GM10266 (cell line): ENCODE data around the gene HOTAIR.

ENCODE experiments used
- DNase-seq: peaks from one replicate; pipeline ENCODE4 v3.0.0; 2012; ENCODE audit errors: extremely low spot score
- CTCF ChIP-seq: IDR thresholded peaks from 2 replicates; pipeline ENCODE4 v1.5.1; 2012; ENCODE audit warnings: mild to moderate bottlenecking, low read depth; ENCODE audit not compliant: control insufficient read depth, insufficient read depth; ENCODE audit errors: missing control alignments

HOTAIR gene

DNA sequence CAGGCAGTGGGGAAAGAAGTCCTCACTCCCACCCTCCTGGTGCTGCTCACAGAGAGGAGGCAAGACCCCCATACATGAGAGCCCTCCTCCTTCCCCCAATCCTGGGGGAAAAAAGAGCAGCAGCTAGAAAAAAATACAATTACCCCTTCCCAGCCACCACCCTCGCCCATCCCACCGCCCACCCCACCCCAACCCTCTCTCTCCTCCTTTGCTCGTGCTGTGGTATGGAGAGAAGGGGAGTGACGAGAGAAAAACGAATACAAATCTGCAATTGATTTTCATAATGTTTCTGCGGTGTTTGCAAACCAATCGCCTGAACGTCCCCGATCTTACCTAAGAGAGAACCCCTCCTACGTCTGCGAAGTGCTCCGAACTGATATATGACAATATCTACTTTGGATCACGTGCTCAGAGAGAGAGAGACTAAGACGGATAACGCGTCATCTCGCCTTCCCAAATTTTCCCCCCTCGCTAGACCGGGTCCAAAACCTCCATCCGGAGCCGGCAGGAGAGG lies 2.0 kb downstream of the HOTAIR start, which contains the start of gene HOXC11:
Gene HOXC11 (plus strand): TSS at position 405 of the 514 bp plus-strand sequence. CDS start 116 bp downstream, outside the sequence.
- no peak for DNase-seq
- no peak for TF ChIP-seq CTCF

- TF ChIP-seq CTCF, result no peak
- DNase-seq, result no peak
Observed at GRCh38 chr12:53972152-53972702, 2.5 kb downstream of the HOTAIR start.

GRCh38 chr12:53971686-53972085 lies 3.1 kb downstream of the HOTAIR start:
- DNase-seq, result no peak
- TF ChIP-seq CTCF, result no peak

DNA sequence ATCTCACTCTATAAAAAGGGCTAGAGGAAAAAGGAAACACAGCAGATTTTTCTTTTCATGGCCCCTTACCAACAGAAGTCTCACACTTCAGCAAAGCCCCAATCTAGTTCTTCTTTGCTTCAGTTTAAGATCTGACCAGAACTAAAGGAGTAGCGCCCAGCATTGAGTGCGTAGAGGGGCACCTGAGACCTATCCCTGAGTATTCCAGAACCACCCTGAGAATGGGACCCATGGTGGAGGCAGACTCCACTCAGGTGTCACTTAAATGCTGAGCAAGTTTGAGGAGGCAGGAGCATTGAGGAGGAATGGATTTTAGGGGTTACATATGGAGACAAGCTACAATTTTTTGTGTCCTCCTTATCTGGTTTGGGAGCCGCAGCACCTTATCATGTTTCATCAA lies 3.6 kb downstream of the HOTAIR start:
- no peak for TF ChIP-seq CTCF
- no peak for DNase-seq

- no peak for TF ChIP-seq CTCF
Observed at GRCh38 chr12:53970451-53970850, 4.3 kb downstream of the HOTAIR start.

DNA sequence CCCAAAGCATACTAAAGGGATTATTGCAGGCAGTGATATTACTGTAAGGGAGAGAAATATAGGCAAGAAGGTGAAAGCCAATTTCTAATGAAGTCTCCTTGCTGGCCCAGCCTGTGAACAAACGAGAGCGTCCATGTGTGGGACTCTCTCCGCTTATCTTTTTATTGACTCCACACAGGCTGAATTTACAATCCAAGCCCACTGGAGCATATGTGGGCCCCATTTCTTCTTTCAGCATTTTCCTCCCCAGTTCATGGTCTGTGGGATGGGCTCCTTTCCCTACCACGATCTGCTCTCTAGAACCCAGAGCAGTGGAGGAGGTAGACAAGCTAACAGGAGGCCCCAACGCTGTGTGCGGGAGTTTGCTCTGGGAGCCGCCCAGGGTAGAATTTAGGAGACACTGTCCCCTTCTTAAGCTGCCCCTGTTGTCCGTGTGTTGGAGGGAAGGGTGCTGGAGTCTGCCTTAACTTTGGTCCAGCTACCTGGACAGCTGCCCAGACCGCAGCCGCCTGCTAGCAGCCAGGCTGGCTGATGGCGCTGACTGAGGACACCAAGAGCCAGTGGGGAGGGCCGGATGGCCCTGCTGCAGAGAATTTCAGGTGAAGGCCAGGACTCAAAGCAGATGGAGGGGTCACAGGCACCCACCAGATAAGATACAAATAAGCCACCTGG lies 5.0 kb downstream of the HOTAIR start:
- no peak for TF ChIP-seq CTCF
- no peak for DNase-seq

More at GRCh38 chr12:53970451-53970850, 4.3 kb downstream of the HOTAIR start:
- DNase-seq, result no peak
